MG63 (cell line): ENCODE data around the gene TMEM255B. TPM values are rescaled to one million over a fixed set of nuclear protein-coding genes. Genes with fewer than 3 reads are reported as not detected.

Source experiments
- DNase-seq: peaks from one replicate; pipeline ENCODE4 v3.0.0-alpha.2; 2020
- H3K27me3 ChIP-seq: fragments of 250-450 bp; sonication (Bioruptor Pico); 2 replicates; pipeline ENCODE4 v1.5.1; 2020; ENCODE audit warnings: mild to moderate bottlenecking, moderate library complexity
- H3K36me3 ChIP-seq: fragments of 250-450 bp; sonication (Bioruptor Pico); 2 replicates; pipeline ENCODE4 v1.5.1; 2020; ENCODE audit warnings: mild to moderate bottlenecking, moderate library complexity
- H3K4me3 ChIP-seq: fragments of 250-450 bp; sonication (Bioruptor Pico); 2 replicates; pipeline ENCODE4 v1.5.1; 2020; ENCODE audit warnings: mild to moderate bottlenecking, moderate library complexity
- H3K9me3 ChIP-seq: fragments of 250-450 bp; sonication (Bioruptor Pico); 2 replicates; pipeline ENCODE4 v1.5.1; 2020; ENCODE audit warnings: mild to moderate bottlenecking, moderate library complexity
- total RNA-seq: library from RNA; depleted of rRNA; stranded (reverse); fragments of >200 nt; shearing (Covaris generic); gene quantifications from 2 replicates; pipeline ENCODE4 v1.2.3, GENCODE V29; 2014; ENCODE audit warnings: low replicate concordance

Gene TMEM255B
- total RNA-seq, 1 experiment from 2014 or later: 1.4 TPM

DNA sequence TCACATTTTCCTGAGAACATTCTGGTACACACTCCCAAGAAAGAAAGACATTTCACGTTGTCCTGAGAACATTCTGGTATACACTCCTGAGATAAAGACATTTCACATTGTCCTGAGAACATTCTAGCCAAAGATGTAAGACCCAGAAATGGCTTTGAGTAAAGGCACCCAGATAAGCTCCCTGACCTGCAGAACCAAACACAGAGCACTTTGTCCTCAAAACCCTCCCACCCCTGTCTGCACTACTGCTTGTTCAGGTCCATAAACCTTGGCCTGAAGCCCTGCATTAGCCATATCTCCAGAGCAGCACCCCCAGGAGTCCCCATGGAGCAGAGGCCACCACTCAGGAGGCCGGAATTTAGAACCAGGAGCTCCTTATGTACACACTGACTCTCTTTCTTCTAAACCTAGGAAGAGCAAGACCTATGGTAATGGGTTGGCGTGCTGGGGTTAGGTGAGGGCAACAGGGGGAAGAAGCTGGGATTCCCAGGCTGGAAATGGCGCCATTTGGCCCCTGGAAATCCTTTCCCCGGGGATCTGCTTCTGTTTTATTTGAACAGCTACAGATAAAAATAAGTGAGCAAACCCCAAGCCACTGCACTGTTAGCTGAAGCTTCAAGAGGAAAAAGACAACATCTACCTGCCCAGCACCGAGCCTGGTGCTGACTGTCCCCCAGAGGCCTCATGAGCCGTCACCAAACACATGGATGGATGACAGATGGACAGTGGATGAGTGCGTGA is 91.1 kb downstream of the TMEM255B start:
- Histone ChIP-seq H3K36me3 (peaks cover 90% of the 10 kb centered on the region), H3K4me3 (no peak overlapping the region), H3K27me3 (no peaks in the 10 kb centered on the region), H3K9me3 (0 out of 2 replicates have a peak, but pooled peaks cover 3% of the 10 kb centered on the region)
- DNase-seq: no peak

DNA sequence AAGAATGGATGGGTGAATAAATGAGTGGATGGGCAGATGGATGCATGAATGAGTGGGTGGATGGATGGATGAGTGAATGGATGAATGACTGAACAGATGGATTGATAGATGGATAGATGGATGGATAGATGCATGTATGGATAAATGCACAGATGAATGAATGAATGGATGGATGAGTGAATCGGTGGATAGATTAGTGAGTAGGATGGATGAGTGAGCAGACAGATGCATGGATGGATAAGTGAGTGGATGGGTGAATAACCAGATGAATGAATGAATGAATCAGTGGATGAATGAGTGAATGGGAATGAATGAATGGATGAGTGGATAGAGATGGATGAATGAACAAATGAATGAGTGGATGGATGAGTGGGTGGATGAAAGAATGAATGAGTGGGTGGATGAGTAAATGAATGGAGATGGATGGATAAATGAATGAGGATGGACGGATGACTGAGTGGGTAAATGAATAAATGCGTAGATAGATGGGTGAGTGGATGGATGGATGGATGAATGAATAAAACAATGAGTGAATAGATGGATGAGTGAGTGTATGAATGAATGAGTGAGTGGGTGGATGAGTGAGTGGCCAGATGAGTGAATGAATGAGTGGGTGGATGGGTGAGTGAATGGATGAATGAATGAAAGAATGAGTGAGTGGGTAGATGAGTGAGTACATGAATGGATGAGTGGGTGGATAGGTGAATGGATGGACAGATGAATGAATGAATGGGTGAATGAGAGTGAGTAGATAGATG is 91.9 kb downstream of the TMEM255B start:
- 0 out of 2 replicates have a peak, but pooled peaks cover 3% of the 10 kb centered on the region for H3K9me3 ChIP-seq
- H3K4me3 ChIP-seq: no peak overlapping the region
- no peaks in the 10 kb centered on the region for H3K27me3 ChIP-seq
- peaks cover 89% of the 10 kb centered on the region for H3K36me3 ChIP-seq
- DNase-seq: no peak

DNA sequence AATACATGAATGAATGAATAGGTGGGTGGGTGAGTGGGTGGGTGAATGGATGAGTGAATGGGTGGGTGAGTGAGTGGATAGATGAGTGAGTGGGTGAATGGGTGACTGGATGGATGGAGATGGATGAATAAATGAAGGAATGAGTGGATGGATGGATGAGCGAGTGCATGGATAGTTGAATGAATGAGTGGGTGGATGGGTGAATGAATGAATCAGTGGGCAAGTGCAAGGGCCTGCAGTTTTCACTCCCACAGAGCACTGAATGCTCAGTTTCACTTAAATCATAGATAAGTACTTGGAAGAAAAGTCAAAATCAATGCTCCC is 92.4 kb downstream of the TMEM255B start:
- Histone ChIP-seq H3K4me3 (no peak overlapping the region), H3K9me3 (0 out of 2 replicates have a peak, but pooled peaks cover 3% of the 10 kb centered on the region), H3K36me3 (peaks cover 88% of the 10 kb centered on the region), H3K27me3 (no peaks in the 10 kb centered on the region)
- DNase-seq: no peak

DNA sequence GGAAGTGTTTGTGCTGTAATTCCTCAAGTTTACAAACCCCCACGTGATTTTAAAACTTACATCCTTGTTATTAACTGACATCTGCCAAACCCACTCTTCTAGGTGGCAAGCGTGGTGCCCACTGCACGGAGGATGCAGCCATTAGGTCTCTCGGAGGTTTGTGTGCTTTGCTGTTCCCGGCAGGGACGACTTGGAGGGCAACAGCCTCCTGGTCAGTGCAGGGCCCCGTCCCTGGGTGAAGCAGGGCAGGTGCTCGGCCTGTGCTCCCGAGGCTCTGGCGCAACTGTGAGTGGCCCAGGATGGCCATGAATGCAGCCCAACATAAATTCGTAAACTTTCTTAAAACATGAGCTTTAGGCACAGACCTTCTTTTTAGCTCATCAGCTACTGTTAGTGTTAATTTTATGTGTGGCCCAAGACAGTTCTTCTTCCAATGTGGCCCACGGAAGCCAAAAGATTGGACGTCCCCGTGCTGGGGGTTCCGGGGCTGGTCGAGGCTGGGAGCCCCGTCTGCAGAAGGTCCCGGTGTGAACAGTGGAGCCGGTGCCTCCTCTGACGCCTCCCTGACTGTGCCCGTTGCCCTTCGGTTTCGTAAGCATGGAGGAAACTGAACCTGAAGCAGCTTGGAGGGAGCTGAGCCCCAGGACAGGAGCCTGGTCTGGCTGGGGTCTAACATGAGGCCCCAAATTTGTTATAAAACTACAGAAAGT is 93.0 kb downstream of the TMEM255B start:
- DNase-seq: no peak
- no peaks in the 10 kb centered on the region for H3K27me3 ChIP-seq
- 0 out of 2 replicates have a peak, but pooled peaks cover 3% of the 10 kb centered on the region for H3K9me3 ChIP-seq
- H3K4me3 ChIP-seq: no peak overlapping the region
- peaks cover 87% of the 10 kb centered on the region for H3K36me3 ChIP-seq

DNA sequence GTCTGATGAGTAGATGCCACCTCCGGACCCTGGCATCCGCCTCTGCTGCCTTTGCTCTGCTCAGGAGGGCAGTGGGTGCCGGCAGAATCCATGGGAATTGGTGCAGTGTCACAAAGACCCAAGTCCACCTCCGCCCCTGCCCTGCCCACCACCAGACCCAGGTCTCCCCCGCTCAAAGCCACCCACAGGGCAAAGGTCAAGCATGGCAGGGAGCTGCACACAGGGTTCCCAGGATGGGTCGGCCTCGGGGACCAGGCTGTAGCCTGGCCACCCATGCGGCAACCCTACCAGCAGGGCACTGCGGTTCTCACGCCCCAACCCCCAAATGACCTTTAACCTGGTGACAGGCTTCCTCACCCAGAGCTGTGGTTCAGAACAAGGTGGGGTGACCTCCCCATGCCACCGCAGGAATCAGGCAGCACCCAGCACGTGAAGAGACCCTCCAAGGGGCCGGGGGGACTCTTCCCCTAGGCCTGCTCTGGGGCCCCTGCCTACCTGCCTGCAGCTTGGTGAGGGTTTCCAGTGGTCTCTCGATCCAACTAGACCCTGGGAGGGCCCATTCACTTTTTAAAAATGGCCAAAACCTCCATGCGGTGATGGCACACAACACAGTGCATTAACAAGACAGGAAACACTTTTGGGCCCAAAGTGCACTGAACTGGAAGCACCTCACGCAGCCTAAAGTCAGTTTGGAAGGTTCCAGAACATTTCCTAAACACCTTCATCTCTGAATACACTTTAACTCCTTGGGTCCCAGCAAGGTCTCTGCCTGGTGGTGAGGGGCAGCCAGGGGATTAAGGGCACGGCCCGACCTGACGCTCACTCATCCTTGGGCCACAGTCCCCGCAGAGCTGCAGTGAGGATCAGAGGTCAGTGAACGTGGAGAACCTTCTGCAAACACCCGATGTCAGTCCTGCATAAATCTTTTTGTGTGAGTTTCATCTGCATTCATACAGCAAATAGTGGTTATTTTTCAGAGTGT is 93.8 kb downstream of the TMEM255B start:
- H3K36me3 ChIP-seq: peaks cover 85% of the 10 kb centered on the region
- no peak for DNase-seq
- H3K27me3 ChIP-seq: no peaks in the 10 kb centered on the region
- 0 out of 2 replicates have a peak, but pooled peaks cover 3% of the 10 kb centered on the region for H3K9me3 ChIP-seq
- no peak overlapping the region for H3K4me3 ChIP-seq

DNA sequence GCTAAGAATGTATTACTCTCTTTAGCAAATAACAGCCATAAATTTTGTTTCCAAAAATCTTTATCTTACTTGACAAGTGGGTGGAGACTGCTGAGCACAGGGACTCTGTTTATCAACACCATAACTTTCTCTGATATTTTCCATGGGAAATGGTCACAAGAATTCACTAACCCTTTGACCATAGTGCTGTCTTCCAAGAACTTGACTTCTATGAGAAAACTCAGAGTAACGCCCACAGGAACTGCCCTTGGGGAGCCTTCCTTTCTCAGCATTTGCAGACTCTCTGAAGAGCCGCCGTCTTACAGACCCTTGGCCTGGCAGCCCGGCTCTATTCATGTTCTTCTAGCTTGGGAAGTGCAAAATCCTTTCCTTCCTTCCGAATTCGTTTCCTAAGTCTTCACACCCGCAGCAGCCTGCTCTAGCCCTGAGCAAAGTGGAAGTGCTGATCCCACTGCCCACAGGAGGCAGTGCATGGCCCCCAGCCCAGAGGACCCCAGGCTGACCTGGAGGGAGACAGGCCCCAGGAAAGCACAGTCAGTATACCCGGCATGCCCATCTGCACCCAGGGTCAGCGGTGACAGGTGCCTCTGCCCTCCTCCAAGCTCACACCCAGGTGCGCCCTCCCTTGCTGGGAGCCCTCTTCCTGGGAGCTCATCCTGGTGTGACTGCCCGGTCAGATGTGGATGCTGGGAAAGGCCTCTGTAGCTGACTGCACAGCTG is 94.7 kb downstream of the TMEM255B start:
- Histone ChIP-seq H3K9me3 (0 out of 2 replicates have a peak, but pooled peaks cover 3% of the 10 kb centered on the region), H3K36me3 (peaks cover 85% of the 10 kb centered on the region), H3K27me3 (no peaks in the 10 kb centered on the region), H3K4me3 (no peak overlapping the region)
- DNase-seq: no peak

DNA sequence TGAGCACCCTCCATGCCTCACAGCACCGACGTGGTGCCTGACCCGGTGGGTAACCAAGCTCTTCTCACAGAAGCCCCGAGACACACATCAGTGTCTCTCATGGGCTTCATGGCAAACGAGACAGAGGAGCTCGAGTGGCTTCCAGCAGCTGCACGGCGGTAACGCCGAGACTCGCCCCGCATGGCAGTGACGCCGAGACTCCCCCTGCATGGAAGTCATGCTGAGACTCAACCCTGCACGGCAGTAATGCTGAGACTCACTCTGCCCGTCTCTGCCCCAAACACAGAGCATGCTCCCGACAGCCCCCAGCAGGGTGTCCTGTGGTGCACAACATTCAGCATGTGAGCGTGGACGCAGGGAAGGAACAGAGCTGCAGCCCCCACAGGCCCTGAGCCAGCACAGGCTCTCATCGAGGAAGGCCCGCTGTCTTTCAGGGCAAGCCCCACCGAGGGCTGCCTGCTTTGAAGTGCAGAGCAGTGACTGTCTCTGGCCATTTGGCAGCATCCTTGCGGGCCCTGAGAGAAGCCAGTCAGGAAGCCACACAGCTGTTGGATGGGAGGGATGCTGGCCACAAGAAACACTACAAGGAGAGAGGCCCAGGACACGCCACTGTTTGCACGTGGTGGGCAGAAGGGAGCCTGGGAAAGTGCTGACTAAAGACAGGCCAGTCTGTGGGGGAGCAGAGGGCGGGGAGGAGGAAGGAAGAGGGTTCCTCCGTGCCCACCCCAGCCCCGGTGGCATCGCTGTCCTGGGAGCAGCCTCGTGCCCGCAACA is 95.4 kb downstream of the TMEM255B start:
- peak; percentile 61 for DNase-seq
- Histone ChIP-seq H3K4me3 (no peak overlapping the region), H3K36me3 (peaks cover 85% of the 10 kb centered on the region), H3K9me3 (0 out of 2 replicates have a peak, but pooled peaks cover 3% of the 10 kb centered on the region), H3K27me3 (no peaks in the 10 kb centered on the region)

DNA sequence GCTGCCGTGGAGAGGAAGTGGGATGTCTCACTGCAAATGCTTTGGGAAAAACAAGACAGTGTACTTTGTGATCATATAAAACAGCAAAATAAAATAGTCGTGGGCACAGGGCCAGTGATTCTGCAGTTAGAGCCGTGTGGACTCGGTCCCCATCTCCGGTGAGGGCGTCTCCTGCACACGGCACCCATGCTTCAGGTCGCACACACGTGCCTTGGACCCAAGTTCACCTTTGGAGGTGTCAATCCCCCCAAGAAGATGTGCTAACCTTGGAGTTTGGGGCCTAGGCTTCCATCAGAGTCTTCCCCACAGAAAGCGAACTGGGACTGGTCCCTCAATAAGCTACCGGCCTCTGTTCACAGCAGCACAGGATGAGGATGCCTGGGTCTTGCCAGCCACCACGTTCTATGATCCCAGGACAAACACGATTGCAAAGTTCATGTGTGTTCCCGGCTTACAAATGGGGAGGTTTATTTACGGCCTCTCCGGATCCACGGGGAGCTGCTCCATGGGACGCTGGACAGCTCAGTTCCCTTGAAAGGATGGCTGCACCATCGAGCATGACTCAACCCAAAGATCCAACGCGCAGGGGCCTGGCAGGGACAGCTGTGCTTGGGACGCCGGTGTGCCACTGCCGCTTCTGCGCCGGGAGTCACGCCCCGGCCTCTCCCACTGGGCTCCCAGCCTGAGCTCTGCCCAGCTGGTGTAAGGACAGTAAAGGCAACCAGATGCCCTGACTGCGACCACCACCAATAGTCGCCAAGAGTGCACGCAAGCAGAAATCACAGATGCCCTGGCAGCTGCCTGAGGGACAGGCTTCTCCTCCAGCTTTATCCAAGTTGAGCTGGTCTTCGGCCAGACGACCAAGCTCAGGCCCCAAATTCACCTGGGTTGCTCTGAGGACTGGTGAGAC is 96.2 kb downstream of the TMEM255B start:
- no peaks in the 10 kb centered on the region for H3K27me3 ChIP-seq
- H3K36me3 ChIP-seq: peaks cover 88% of the 10 kb centered on the region
- no peak overlapping the region for H3K4me3 ChIP-seq
- 0 out of 2 replicates have a peak, but pooled peaks cover 3% of the 10 kb centered on the region for H3K9me3 ChIP-seq
- peak; percentile 82 for DNase-seq

DNA sequence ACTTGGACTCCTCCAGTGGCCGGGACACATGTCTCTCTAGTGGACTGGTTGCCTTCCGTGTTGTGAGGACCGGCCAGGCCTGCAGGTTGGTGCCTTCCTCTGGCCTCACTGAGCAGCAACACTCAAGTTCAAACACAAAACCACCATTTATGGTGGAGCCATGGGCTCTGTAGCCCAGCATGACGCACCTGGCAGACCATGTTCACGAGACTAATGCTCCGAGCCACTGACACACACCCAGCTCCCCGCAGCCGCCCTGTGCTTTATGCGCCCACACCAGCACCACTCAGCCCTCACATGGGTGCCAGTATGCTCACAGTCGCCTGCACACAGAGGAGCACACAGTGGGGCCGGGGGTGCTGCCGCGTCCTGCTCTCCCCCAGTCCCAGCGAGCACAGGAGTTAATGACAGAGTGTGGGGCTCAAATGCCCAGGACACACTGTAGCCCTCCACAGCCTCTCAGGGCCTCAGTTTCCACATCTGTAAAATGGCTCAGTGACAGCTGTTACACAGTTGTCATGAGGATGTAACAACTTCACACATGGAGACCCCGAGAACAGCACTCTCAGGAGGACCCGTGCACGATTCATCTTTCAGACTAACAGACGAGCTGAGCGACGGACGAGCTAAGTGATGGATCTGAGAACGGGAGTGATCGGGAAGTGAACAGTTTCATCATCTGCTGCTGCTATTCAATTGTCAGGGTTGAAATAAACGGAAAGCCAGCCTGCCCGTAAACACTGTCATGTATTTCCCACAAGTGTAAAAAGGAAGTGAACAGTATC is 97.1 kb downstream of the TMEM255B start:
- Histone ChIP-seq H3K27me3 (no peaks in the 10 kb centered on the region), H3K36me3 (peaks cover 88% of the 10 kb centered on the region), H3K4me3 (no peak overlapping the region), H3K9me3 (0 out of 2 replicates have a peak, but pooled peaks cover under 1% of the 10 kb centered on the region)
- DNase-seq: no peak

DNA sequence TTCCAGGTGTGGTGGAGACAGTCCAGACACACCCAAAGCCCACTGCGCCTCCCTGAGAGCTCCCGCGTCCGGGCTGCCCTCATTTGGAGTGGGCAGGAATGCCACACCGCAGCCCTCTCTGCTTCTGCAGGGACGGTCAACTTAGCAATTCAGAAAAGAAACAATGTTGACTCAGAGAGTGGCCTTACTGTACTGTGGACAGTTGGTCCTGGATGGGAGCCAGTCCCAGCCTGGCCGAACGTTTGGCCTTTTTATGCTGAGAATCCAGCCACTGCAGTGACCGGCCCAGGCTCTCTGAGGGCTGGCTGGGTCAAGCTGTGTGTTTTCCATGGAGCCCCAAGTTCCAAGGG is 97.7 kb downstream of the TMEM255B start:
- Histone ChIP-seq H3K27me3 (no peaks in the 10 kb centered on the region), H3K36me3 (peaks cover 88% of the 10 kb centered on the region), H3K4me3 (no peak overlapping the region), H3K9me3 (no peaks in the 10 kb centered on the region)
- peak; percentile 58 for DNase-seq

DNA sequence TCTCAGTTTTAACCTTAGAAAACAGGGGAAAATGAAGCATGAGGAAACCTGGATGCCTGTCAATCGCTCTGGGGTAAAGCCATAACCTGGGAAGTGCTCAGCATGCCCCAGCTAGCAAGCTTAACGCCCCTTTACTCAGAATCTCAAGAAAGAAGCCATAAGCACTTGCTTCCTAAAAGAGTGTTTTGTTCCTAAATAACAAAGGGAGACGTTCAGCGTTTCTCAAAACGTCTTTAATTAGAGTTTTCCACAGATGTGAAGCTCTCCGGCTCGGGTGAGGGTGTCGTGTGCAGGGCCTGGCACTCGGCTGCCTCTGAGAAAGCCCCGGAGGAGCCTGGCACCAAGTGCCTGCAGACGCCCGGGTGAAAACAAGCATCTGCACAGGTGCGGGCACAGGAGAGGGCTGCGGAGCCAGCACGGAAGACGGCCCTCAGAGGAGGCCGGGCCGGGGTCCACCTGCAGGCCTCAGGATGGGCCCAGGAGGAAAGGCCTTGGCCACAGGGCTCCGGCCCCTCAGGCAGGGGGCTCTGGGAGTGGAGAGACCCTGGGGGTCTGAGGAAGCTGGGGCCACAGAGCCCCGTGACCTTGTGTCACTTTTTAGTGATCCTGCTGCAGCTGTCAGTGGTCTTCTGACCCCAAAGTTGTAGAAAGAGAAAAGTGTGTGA is 98.6 kb downstream of the TMEM255B start:
- Histone ChIP-seq H3K36me3 (peaks cover 91% of the 10 kb centered on the region), H3K4me3 (no peak overlapping the region), H3K27me3 (no peaks in the 10 kb centered on the region), H3K9me3 (no peaks in the 10 kb centered on the region)
- no peak for DNase-seq

DNA sequence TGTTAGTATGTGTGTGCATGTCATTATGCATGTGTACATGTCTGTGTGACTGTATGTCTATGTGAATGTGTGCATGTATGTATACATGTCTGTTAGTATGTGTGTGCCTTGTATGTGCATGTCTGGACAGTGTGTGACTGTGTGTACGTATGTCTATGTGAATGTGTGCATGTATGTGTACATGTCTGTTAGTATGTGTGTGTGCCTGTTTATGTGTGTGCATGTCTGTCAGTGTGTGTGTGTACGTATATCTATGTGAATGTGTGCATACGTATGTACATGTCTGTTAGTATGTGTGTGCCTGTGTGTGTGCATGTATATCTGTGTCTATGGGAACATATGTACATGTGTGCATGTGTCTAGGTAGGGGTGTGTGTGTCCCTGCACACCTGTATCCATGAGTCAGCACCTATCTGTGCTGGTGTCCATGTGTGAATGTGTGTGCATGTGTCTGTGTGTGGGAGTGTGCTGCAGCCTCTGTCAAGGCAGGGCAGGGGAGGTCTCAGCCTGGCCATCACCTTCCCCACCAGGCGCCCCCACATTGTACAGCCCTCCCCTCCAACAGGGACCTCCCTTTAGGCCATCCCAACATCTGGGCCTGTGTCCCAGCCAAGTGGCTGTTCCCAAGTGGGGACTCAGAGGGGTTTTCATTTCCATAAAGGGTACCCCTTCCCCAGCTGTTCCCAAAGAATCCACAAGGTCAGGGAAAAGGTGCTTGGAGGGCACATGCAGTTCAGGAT is 100.5 kb downstream of the TMEM255B start:
- Histone ChIP-seq H3K4me3 (no peak overlapping the region), H3K9me3 (no peaks in the 10 kb centered on the region), H3K36me3 (peaks cover 77% of the 10 kb centered on the region), H3K27me3 (no peaks in the 10 kb centered on the region)
- DNase-seq: no peak
